Astrocyte (in vitro differentiated cells and primary cell): ENCODE data around the gene CLP1.

Experiments
- CTCF ChIP-seq: IDR thresholded peaks from 2 replicates; pipeline ENCODE4 v1.5.1; 2011; ENCODE audit warnings: low read depth, mild to moderate bottlenecking, inconsistent platforms, low read length, moderate library complexity; ENCODE audit not compliant: insufficient read depth
- EZH2 ChIP-seq: IDR thresholded peaks from 2 replicates; pipeline ENCODE4 v1.6.1; 2012; ENCODE audit warnings: mild to moderate bottlenecking, low read length, inconsistent platforms; ENCODE audit not compliant: insufficient read depth

- TF ChIP-seq CTCF (no peak), EZH2 (no peak)
Measured at GRCh38 chr11:57616595-57616994, 41.0 kb upstream of the CLP1 start.
